HepG2 (cell line): ENCODE measurements around the gene SMIM10L2A.

ENCODE experiments used
- BHLHE40 ChIP-seq: IDR thresholded peaks from 2 replicates; pipeline ENCODE4 v1.6.1; 2011; ENCODE audit warnings: low read length, improper control_type of control experiment
- CTCF ChIP-seq: sonication (generic); formaldehyde crosslinking; IDR thresholded peaks from 2 replicates; pipeline ENCODE4 v1.5.0; 2020; ENCODE audit warnings: mild to moderate bottlenecking, missing genetic modification reagents, moderate library complexity
- GATA4 ChIP-seq: sonication (generic); IDR thresholded peaks from 2 replicates; pipeline ENCODE4 v1.6.1; 2016; ENCODE audit warnings: antibody characterized with exemption, low read depth, borderline replicate concordance
- KLF16 ChIP-seq, 2 experiments: sonication (generic) in 1 of 2; formaldehyde crosslinking in 1 of 2; IDR thresholded peaks; 2 replicates each; pipeline versions ENCODE4 v1.6.1 to v1.8.0; 2016 to 2023; ENCODE audit warnings: missing genetic modification reagents in 2 of 2, missing compliant biosample characterization in 1 of 2
- NR2F1 ChIP-seq, 2 experiments: fragments of 450-650 bp in 1 of 2; formaldehyde crosslinking in 1 of 2; IDR thresholded peaks; 2 replicates each; pipeline versions ENCODE4 v1.5.0 to v1.6.1; 2016 to 2020; ENCODE audit warnings: mild to moderate bottlenecking in 1 of 2, missing compliant biosample characterization in 1 of 2, missing genetic modification reagents in 1 of 2, moderate library complexity in 1 of 2
- POLR2A ChIP-seq, 2 experiments: IDR thresholded peaks; 2 replicates each; pipeline ENCODE4 v1.6.1; 2011; ENCODE audit warnings: low read depth in 2 of 2, low read length in 2 of 2, mild to moderate bottlenecking in 1 of 2, moderate library complexity in 1 of 2; ENCODE audit not compliant: insufficient read depth in 1 of 2
- RFXAP ChIP-seq: sonication (generic); formaldehyde crosslinking; IDR thresholded peaks from 2 replicates; pipeline ENCODE4 v1.4.0; 2020; ENCODE audit warnings: missing genetic modification reagents, borderline replicate concordance
- SIN3A ChIP-seq: IDR thresholded peaks from 2 replicates; pipeline ENCODE4 v1.6.1; 2011; ENCODE audit warnings: low read depth, mild to moderate bottlenecking, control low read depth, low read length, borderline replicate concordance
- SUZ12 ChIP-seq: fragments of 150-350 bp; IDR thresholded peaks from 2 replicates; pipeline ENCODE4 v1.6.1; 2014; ENCODE audit warnings: low read depth, low read length
- ZBTB42 ChIP-seq: sonication (generic); formaldehyde crosslinking; IDR thresholded peaks from 2 replicates; pipeline ENCODE4 v1.5.0; 2020; ENCODE audit warnings: mild to moderate bottlenecking, missing genetic modification reagents
- ZNF564 ChIP-seq: sonication (generic); formaldehyde crosslinking; IDR thresholded peaks from 2 replicates; pipeline ENCODE4 v1.8.1; 2023; ENCODE audit warnings: mild to moderate bottlenecking, missing genetic modification reagents
- ZNF670 ChIP-seq: sonication (generic); formaldehyde crosslinking; IDR thresholded peaks from 2 replicates; pipeline ENCODE4 v1.8.0; 2022; ENCODE audit warnings: mild to moderate bottlenecking, missing genetic modification reagents, borderline replicate concordance

GRCh38 chrX:135411893-135412292, 9.9 kb upstream of the SMIM10L2A start:
- TF ChIP-seq KLF16 (CRISPR knock-in tag; IDR thresholded peaks at IDR 0.05): no peak
- no peak for TF ChIP-seq POLR2A (IDR thresholded peaks at IDR 0.05; ENCODE audit: insufficient read depth in 1 of 2, low read depth in 2 of 2, low read length in 2 of 2)
- no peak for TF ChIP-seq ZBTB42 (CRISPR knock-in tag)
- no peak for TF ChIP-seq SIN3A
- no peak for TF ChIP-seq CTCF (CRISPR knock-in tag)
- TF ChIP-seq RFXAP (CRISPR knock-in tag): no peak
- no peak for TF ChIP-seq SUZ12
- TF ChIP-seq BHLHE40: no peak
- TF ChIP-seq ZNF670 (CRISPR knock-in tag): no peak
- TF ChIP-seq ZNF564 (CRISPR knock-in tag): no peak
- no peak for TF ChIP-seq GATA4
- no peak for TF ChIP-seq NR2F1 (CRISPR knock-in tag; IDR thresholded peaks at IDR 0.05)
